Vagina (tissue), 2 donors: Measurements from ENCODE around the gene CACNA1D.

ENCODE experiments used
- CTCF ChIP-seq, 3 experiments: fragments of 450-650 bp in 2 of 3; fragments of 200-600 bp in 1 of 3; sonication (generic) in 1 of 3; IDR thresholded peaks; one replicate each; pipeline ENCODE4 v1.5.1; 2017 to 2019; ENCODE audit warnings: antibody characterized with exemption in 3 of 3, mild to moderate bottlenecking in 2 of 3, moderate library complexity in 2 of 3
- POLR2A ChIP-seq, 2 donors: fragments of 450-650 bp; IDR thresholded peaks; one replicate each; pipeline ENCODE4 v1.6.1; 2017; ENCODE audit warnings: antibody characterized with exemption in 2 of 2, mild to moderate bottlenecking in 2 of 2, moderate library complexity in 2 of 2
- POLR2AphosphoS5 ChIP-seq, 2 donors: sonication (generic); formaldehyde crosslinking; IDR thresholded peaks; one replicate each; pipeline ENCODE4 v1.9.0; 2017; ENCODE audit warnings: antibody characterized with exemption in 2 of 2, mild to moderate bottlenecking in 2 of 2, low read depth in 1 of 2; ENCODE audit not compliant: insufficient read depth in 1 of 2

- TF ChIP-seq CTCF (IDR thresholded peaks at IDR 0.05) (no peak), POLR2A (IDR thresholded peaks at IDR 0.05) (no peak), POLR2AphosphoS5 (IDR thresholded peaks at IDR 0.05; ENCODE audit: insufficient read depth in 1 of 2, low read depth in 1 of 2) (no peak)
Observed at GRCh38 chr3:53602866-53603265, 108.5 kb downstream of the CACNA1D start.
